ENCODE measurements around the gene DDR2.

DNA sequence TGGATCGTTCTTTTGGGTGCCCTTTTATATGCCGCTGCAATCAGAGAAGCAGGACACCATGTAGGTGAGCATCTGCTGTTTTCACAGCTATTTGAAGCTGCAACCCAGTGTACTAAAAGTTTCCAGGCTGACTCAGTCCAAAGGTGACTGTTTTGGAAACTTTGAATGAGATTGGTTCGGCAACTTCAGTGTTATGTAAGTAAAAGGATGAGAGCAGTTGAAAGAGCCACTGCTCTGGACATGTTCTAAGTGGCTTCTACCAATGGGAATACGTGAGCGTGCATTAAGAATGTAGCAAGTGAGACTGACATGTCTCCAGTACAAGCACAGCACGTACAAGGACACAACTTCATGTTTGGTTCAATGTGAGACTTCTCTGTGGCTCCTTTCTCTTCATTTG lies 55.6 kb downstream of the DDR2 start:
- TF ChIP-seq CTCF (IDR thresholded peaks at IDR 0.05; ENCODE audit: low read length) (no peak), EZH2 (optimal IDR thresholded peaks at IDR 0.05; ENCODE audit: low read depth, low read length) (no peak), EZH2phosphoT487 (IDR thresholded peaks at IDR 0.05; ENCODE audit: low read length) (no peak)
